ENCODE data around the gene CTSG.

- TF ChIP-seq, protein P1, sequence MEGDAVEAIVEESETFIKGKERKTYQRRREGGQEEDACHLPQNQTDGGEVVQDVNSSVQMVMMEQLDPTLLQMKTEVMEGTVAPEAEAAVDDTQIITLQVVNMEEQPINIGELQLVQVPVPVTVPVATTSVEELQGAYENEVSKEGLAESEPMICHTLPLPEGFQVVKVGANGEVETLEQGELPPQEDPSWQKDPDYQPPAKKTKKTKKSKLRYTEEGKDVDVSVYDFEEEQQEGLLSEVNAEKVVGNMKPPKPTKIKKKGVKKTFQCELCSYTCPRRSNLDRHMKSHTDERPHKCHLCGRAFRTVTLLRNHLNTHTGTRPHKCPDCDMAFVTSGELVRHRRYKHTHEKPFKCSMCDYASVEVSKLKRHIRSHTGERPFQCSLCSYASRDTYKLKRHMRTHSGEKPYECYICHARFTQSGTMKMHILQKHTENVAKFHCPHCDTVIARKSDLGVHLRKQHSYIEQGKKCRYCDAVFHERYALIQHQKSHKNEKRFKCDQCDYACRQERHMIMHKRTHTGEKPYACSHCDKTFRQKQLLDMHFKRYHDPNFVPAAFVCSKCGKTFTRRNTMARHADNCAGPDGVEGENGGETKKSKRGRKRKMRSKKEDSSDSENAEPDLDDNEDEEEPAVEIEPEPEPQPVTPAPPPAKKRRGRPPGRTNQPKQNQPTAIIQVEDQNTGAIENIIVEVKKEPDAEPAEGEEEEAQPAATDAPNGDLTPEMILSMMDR (conservative IDR thresholded peaks at IDR 0.05; ENCODE audit: low read depth, low read length), result no peak
- no peak for TF ChIP-seq EZH2 (IDR thresholded peaks at IDR 0.05; ENCODE audit: borderline replicate concordance, low read depth, low read length, poor library complexity, severe bottlenecking)
Measured at GRCh38 chr14:24613747-24614146, 37.7 kb upstream of the CTSG start.

Measured in A673 (cell line).